Measurements from ENCODE around the gene TENM4.
A peak's percentile ranks its signal among the peaks of the same experiment; 100 is the strongest.

TENM4 gene

DNA sequence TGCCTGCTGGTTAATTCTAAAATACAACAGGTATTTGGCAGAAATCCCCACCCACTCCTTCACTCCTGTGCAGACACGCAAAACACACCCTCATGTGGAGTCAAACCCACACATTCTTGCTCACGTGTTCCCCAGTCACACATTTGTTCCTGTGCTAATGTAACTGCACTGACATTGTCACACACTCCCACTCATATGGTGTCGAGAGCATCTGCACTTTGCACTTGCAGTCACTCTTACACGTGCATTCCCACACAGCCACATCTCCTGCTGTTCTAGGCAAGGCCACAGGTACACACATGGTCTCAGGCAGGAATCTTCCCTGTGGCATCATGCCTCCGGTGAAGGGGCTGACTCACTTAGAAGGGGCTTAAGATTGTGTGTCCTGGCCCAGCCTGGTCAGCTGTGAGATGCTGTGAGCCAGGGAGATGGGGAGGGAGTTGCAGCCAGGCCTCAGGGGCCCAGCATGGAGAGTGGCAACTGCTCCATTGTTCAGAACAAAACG lies 395.0 kb downstream of the TENM4 start:
- DNase-seq (ENCODE audit: low spot score) = no peak

DNA sequence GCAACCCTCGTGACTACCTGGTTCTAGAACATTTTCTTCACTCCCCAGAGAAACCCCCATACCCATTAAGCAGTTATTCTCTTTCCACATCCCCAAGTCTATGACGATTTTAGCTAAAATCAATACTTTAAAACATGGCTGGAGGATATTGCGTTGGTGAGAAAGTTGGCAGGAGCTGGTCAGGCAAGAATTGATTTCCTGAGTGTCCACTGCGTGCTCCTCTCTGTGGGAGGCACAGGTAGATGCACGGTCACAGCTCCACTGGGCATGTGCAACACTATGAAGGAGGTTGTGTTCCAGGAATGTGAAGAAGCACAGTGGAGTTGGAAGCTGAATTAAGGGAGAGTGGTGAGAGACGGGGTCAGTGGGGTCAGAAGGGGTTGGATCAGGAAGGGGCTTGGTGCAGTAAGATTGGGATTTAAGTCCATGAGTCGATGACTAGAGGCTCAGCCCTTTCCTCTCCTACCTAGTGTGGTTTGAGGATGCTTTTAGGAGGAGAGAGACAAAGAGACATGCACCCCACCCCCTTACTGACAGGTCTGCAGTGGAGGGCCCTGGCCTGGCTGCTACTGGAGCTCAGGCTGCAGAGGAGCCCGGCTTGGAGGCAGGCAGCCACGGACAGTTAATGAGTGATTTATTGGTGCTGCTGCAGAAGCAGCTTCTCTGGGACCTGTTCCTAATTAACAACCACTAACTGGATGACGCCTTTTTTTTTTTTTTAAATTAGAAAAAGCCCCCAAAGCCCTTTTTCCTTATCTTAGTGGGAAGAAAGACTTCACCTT lies 395.6 kb downstream of the TENM4 start:
- Histone ChIP-seq H3K4ac (ENCODE audit: low read length) (no peak overlapping the region), H3K4me2 (ENCODE audit: insufficient read depth, low read length, poor library complexity, severe bottlenecking) (no peak overlapping the region), H3K14ac (ENCODE audit: low read length) (no peak overlapping the region), H2BK12ac (ENCODE audit: low read length) (no peak overlapping the region), H3K4me1 (ENCODE audit: control insufficient read depth in 2 of 2, insufficient read depth in 1 of 2, low read depth in 1 of 2, low read length in 2 of 2) (peaks cover 16 to 24% of the 10 kb centered on the region in 2 donors), H2AFZ (ENCODE audit: low read length) (no peak overlapping the region), H2AK5ac (ENCODE audit: low read depth, low read length) (no peak overlapping the region), H3K79me1 (ENCODE audit: low read depth, low read length) (no peaks in the 10 kb centered on the region), H3K27ac (replicated peaks; ENCODE audit: low read length) (peak overlapping the region; percentile 1), H3K36me3 (replicated peaks in 1 of 2; ENCODE audit: control insufficient read depth in 2 of 2, insufficient read depth in 2 of 2, low read length in 2 of 2) (no peaks in the 10 kb centered on the region), H2BK15ac (ENCODE audit: low read length) (no peak overlapping the region), H3K9ac (ENCODE audit: low read depth, low read length, poor library complexity) (no peak overlapping the region), H3K18ac (ENCODE audit: low read length) (no peak overlapping the region), H3K27me3 (ENCODE audit: control insufficient read depth in 3 of 3, insufficient read depth in 3 of 3, low read depth in 1 of 3, low read length in 3 of 3) (no peaks in the 10 kb centered on the region), H4K91ac (ENCODE audit: low read depth, low read length, poor library complexity) (no peak overlapping the region), H3K23ac (ENCODE audit: low read depth, low read length, poor library complexity) (no peak overlapping the region), H2BK120ac (ENCODE audit: low read depth, low read length) (no peak overlapping the region), H4K8ac (ENCODE audit: low read depth, low read length) (no peak overlapping the region), H3K9me3 (replicated peaks in 1 of 2; ENCODE audit: control insufficient read depth in 2 of 2, insufficient read depth in 1 of 2, low read depth in 1 of 2, low read length in 2 of 2) (peaks cover 0 to 2% of the 10 kb centered on the region in 2 donors), H3K4me3 (ENCODE audit: low read length in 2 of 2) (no peak overlapping the region), H2BK5ac (ENCODE audit: low read length) (no peak overlapping the region)
- WGBS, 2 donors (ENCODE audit: extremely low coverage in 2 of 2, insufficient read length in 2 of 2, insufficient replicate concordance in 1 of 2) = no CpG with 5 or more reads among the region's 10 CpGs
- DNase-seq (ENCODE audit: low spot score) = no peak

More for the DNA sequence above, 395.0 kb downstream of the TENM4 start:
- H3K27me3 ChIP-seq (ENCODE audit: control insufficient read depth in 3 of 3, insufficient read depth in 3 of 3, low read depth in 1 of 3, low read length in 3 of 3) = no peaks in the 10 kb centered on the region
- H2AFZ ChIP-seq (ENCODE audit: low read length) = peak overlapping the region; percentile 55
- H3K18ac ChIP-seq (ENCODE audit: low read length) = no peak overlapping the region
- no peak overlapping the region for H4K91ac ChIP-seq (ENCODE audit: low read depth, low read length, poor library complexity)
- H3K36me3 ChIP-seq (replicated peaks in 1 of 2; ENCODE audit: control insufficient read depth in 2 of 2, insufficient read depth in 2 of 2, low read length in 2 of 2) = no peaks in the 10 kb centered on the region
- H3K27ac ChIP-seq (replicated peaks; ENCODE audit: low read length) = no peak overlapping the region
- no peak overlapping the region for H3K9ac ChIP-seq (ENCODE audit: low read depth, low read length, poor library complexity)
- H3K4ac ChIP-seq (ENCODE audit: low read length) = no peak overlapping the region
- H3K23ac ChIP-seq (ENCODE audit: low read depth, low read length, poor library complexity) = no peak overlapping the region
- H2AK5ac ChIP-seq (ENCODE audit: low read depth, low read length) = no peak overlapping the region
- peaks cover 16 to 24% of the 10 kb centered on the region in 2 donors for H3K4me1 ChIP-seq (ENCODE audit: control insufficient read depth in 2 of 2, insufficient read depth in 1 of 2, low read depth in 1 of 2, low read length in 2 of 2)
- no peak overlapping the region for H2BK5ac ChIP-seq (ENCODE audit: low read length)
- H2BK12ac ChIP-seq (ENCODE audit: low read length) = no peak overlapping the region
- H3K14ac ChIP-seq (ENCODE audit: low read length) = no peak overlapping the region
- H2BK15ac ChIP-seq (ENCODE audit: low read length) = no peak overlapping the region
- no peak overlapping the region for H3K4me2 ChIP-seq (ENCODE audit: insufficient read depth, low read length, poor library complexity, severe bottlenecking)
- no peaks in the 10 kb centered on the region for H3K79me1 ChIP-seq (ENCODE audit: low read depth, low read length)
- H3K9me3 ChIP-seq (replicated peaks in 1 of 2; ENCODE audit: control insufficient read depth in 2 of 2, insufficient read depth in 1 of 2, low read depth in 1 of 2, low read length in 2 of 2) = peaks cover 0 to 2% of the 10 kb centered on the region in 2 donors
- H3K4me3 ChIP-seq (ENCODE audit: low read length in 2 of 2) = peak overlapping the region in 1 of 2 donors; percentile 47
- WGBS, 2 donors (ENCODE audit: extremely low coverage in 2 of 2, insufficient read length in 2 of 2, insufficient replicate concordance in 1 of 2) = no CpG with 5 or more reads among the region's 6 CpGs
- no peak overlapping the region for H2BK120ac ChIP-seq (ENCODE audit: low read depth, low read length)
- H4K8ac ChIP-seq (ENCODE audit: low read depth, low read length) = no peak overlapping the region

DNA sequence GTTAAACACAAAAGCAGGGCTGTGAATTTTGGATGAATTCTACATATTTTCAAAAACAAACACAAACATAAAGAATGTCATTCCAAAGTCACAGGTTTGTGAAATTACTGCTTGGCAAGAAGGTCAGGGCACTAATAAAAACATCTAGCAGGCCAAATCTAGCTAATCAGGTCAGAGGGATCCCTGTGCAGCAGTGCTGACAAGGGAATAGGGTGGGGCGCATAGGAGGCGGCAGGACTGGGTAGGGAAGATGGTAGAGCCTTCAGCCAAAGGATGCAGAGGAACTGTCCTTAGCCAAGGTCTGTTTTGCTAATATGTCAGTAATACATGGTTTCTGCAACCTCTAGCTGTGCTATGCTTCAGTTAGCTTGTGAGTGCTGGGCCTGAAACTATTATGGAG lies 396.6 kb downstream of the TENM4 start:
- no peak for DNase-seq (ENCODE audit: low spot score)
- peaks cover 0 to 2% of the 10 kb centered on the region in 2 donors for H3K9me3 ChIP-seq (replicated peaks in 1 of 2; ENCODE audit: control insufficient read depth in 2 of 2, insufficient read depth in 1 of 2, low read depth in 1 of 2, low read length in 2 of 2)
- no peak overlapping the region for H3K27ac ChIP-seq (replicated peaks; ENCODE audit: low read length)
- no peak overlapping the region for H2AFZ ChIP-seq (ENCODE audit: low read length)
- no peak overlapping the region for H2BK5ac ChIP-seq (ENCODE audit: low read length)
- no peak overlapping the region for H2AK5ac ChIP-seq (ENCODE audit: low read depth, low read length)
- WGBS, 2 donors (ENCODE audit: extremely low coverage in 2 of 2, insufficient read length in 2 of 2, insufficient replicate concordance in 1 of 2) = no CpG with 5 or more reads among the region's 2 CpGs
- H2BK120ac ChIP-seq (ENCODE audit: low read depth, low read length) = no peak overlapping the region
- H3K4me3 ChIP-seq (ENCODE audit: low read length in 2 of 2) = no peak overlapping the region
- H2BK15ac ChIP-seq (ENCODE audit: low read length) = no peak overlapping the region
- H3K14ac ChIP-seq (ENCODE audit: low read length) = no peak overlapping the region
- H3K4me2 ChIP-seq (ENCODE audit: insufficient read depth, low read length, poor library complexity, severe bottlenecking) = no peak overlapping the region
- no peak overlapping the region for H4K8ac ChIP-seq (ENCODE audit: low read depth, low read length)
- no peaks in the 10 kb centered on the region for H3K27me3 ChIP-seq (ENCODE audit: control insufficient read depth in 3 of 3, insufficient read depth in 3 of 3, low read depth in 1 of 3, low read length in 3 of 3)
- H3K36me3 ChIP-seq (replicated peaks in 1 of 2; ENCODE audit: control insufficient read depth in 2 of 2, insufficient read depth in 2 of 2, low read length in 2 of 2) = no peaks in the 10 kb centered on the region
- no peak overlapping the region for H3K9ac ChIP-seq (ENCODE audit: low read depth, low read length, poor library complexity)
- no peak overlapping the region for H3K4ac ChIP-seq (ENCODE audit: low read length)
- H4K91ac ChIP-seq (ENCODE audit: low read depth, low read length, poor library complexity) = peak overlapping the region; percentile 56
- no peak overlapping the region for H3K18ac ChIP-seq (ENCODE audit: low read length)
- no peak overlapping the region for H3K23ac ChIP-seq (ENCODE audit: low read depth, low read length, poor library complexity)
- H3K4me1 ChIP-seq (ENCODE audit: control insufficient read depth in 2 of 2, insufficient read depth in 1 of 2, low read depth in 1 of 2, low read length in 2 of 2) = peaks cover 18 to 24% of the 10 kb centered on the region in 2 donors
- H3K79me1 ChIP-seq (ENCODE audit: low read depth, low read length) = no peaks in the 10 kb centered on the region
- no peak overlapping the region for H2BK12ac ChIP-seq (ENCODE audit: low read length)

DNA sequence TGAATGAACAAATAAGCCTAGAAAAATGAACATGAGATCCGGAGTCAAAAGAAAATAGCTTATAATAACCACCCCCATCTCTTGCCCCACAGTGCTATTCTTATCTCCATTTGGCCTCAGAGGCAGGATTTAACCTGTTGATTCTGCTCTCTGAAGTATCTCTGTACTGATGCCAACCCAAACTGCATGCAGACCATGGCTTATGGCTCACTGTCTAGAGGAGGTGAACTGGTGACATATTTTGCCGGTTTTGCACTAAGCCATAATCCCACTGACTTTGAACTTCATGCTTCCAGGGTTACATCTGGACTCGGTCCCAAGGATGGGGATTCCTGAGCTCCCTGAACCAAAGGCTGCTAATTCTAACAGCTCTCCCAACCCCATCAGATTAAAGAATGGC lies 397.1 kb downstream of the TENM4 start:
- Histone ChIP-seq H3K27me3 (ENCODE audit: control insufficient read depth in 3 of 3, insufficient read depth in 3 of 3, low read depth in 1 of 3, low read length in 3 of 3) (no peaks in the 10 kb centered on the region), H2BK15ac (ENCODE audit: low read length) (no peak overlapping the region), H2AFZ (ENCODE audit: low read length) (no peak overlapping the region), H3K79me1 (ENCODE audit: low read depth, low read length) (no peaks in the 10 kb centered on the region), H3K9me3 (replicated peaks in 1 of 2; ENCODE audit: control insufficient read depth in 2 of 2, insufficient read depth in 1 of 2, low read depth in 1 of 2, low read length in 2 of 2) (peaks cover 0 to 2% of the 10 kb centered on the region in 2 donors), H3K23ac (ENCODE audit: low read depth, low read length, poor library complexity) (no peak overlapping the region), H4K8ac (ENCODE audit: low read depth, low read length) (no peak overlapping the region), H3K4me2 (ENCODE audit: insufficient read depth, low read length, poor library complexity, severe bottlenecking) (no peak overlapping the region), H3K9ac (ENCODE audit: low read depth, low read length, poor library complexity) (no peak overlapping the region), H3K4me1 (ENCODE audit: control insufficient read depth in 2 of 2, insufficient read depth in 1 of 2, low read depth in 1 of 2, low read length in 2 of 2) (peaks cover 20 to 24% of the 10 kb centered on the region in 2 donors), H4K91ac (ENCODE audit: low read depth, low read length, poor library complexity) (no peak overlapping the region), H3K4me3 (ENCODE audit: low read length in 2 of 2) (no peak overlapping the region), H3K18ac (ENCODE audit: low read length) (no peak overlapping the region), H3K36me3 (replicated peaks in 1 of 2; ENCODE audit: control insufficient read depth in 2 of 2, insufficient read depth in 2 of 2, low read length in 2 of 2) (no peaks in the 10 kb centered on the region), H2BK5ac (ENCODE audit: low read length) (no peak overlapping the region), H2BK120ac (ENCODE audit: low read depth, low read length) (no peak overlapping the region), H3K4ac (ENCODE audit: low read length) (no peak overlapping the region), H3K27ac (replicated peaks; ENCODE audit: low read length) (no peak overlapping the region), H2BK12ac (ENCODE audit: low read length) (no peak overlapping the region), H2AK5ac (ENCODE audit: low read depth, low read length) (no peak overlapping the region), H3K14ac (ENCODE audit: low read length) (no peak overlapping the region)
- WGBS, 2 donors (ENCODE audit: extremely low coverage in 2 of 2, insufficient read length in 2 of 2, insufficient replicate concordance in 1 of 2) = no CpG with 5 or more reads among the region's 3 CpGs
- no peak for DNase-seq (ENCODE audit: low spot score)
